HEK293 (cell line): ENCODE data around the gene CDC42EP5.

Experiments
- GLIS2 ChIP-seq: fragments of 450-650 bp; formaldehyde crosslinking; IDR thresholded peaks from 2 replicates; pipeline ENCODE4 v1.5.1; 2016; ENCODE audit warnings: missing biosample characterization, missing genetic modification characterization
- IKZF3 ChIP-seq: fragments of 450-650 bp; IDR thresholded peaks from 2 replicates; pipeline ENCODE4 v1.5.0; 2018; ENCODE audit warnings: missing biosample characterization, mild to moderate bottlenecking, missing genetic modification characterization, moderate library complexity
- KLF16 ChIP-seq: fragments of 450-650 bp; formaldehyde crosslinking; IDR thresholded peaks from 2 replicates; pipeline ENCODE4 v1.5.1; 2017; ENCODE audit warnings: missing biosample characterization, missing genetic modification characterization
- KLF17 ChIP-seq: fragments of 450-650 bp; formaldehyde crosslinking; IDR thresholded peaks from 2 replicates; pipeline ENCODE4 v1.5.1; 2016; ENCODE audit warnings: missing biosample characterization, missing genetic modification characterization
- KLF9 ChIP-seq: fragments of 450-650 bp; formaldehyde crosslinking; IDR thresholded peaks from 2 replicates; pipeline ENCODE4 v1.5.1; 2016; ENCODE audit warnings: missing biosample characterization, missing genetic modification characterization, low read depth
- ZBTB17 ChIP-seq: fragments of 450-650 bp; formaldehyde crosslinking; IDR thresholded peaks from 2 replicates; pipeline ENCODE4 v1.5.1; 2016; ENCODE audit warnings: missing biosample characterization, missing genetic modification characterization
- ZEB2 ChIP-seq: fragments of 450-650 bp; formaldehyde crosslinking; IDR thresholded peaks from 2 replicates; pipeline ENCODE4 v1.5.1; 2016; ENCODE audit warnings: missing biosample characterization, missing genetic modification characterization
- ZFHX2 ChIP-seq: fragments of 450-650 bp; formaldehyde crosslinking; conservative IDR thresholded peaks from 2 replicates; pipeline ENCODE4 v1.5.1; 2016; ENCODE audit warnings: missing biosample characterization, missing genetic modification characterization
- ZIC2 ChIP-seq: fragments of 450-650 bp; formaldehyde crosslinking; IDR thresholded peaks from 2 replicates; pipeline ENCODE4 v1.5.1; 2016; ENCODE audit warnings: missing biosample characterization, missing genetic modification characterization
- ZNF202 ChIP-seq: fragments of 450-650 bp; formaldehyde crosslinking; IDR thresholded peaks from 2 replicates; pipeline ENCODE4 v1.5.1; 2016; ENCODE audit warnings: missing biosample characterization, missing genetic modification characterization, borderline replicate concordance
- ZNF280C ChIP-seq: fragments of 450-650 bp; formaldehyde crosslinking; IDR thresholded peaks from 2 replicates; pipeline ENCODE4 v1.5.1; 2016; ENCODE audit warnings: missing biosample characterization, missing genetic modification characterization
- ZNF324 ChIP-seq: fragments of 450-650 bp; formaldehyde crosslinking; IDR thresholded peaks from 2 replicates; pipeline ENCODE4 v1.5.1; 2016; ENCODE audit warnings: missing biosample characterization, missing genetic modification characterization
- ZNF37A ChIP-seq: fragments of 450-650 bp; IDR thresholded peaks from 2 replicates; pipeline ENCODE4 v1.5.1; 2018; ENCODE audit warnings: missing biosample characterization, missing genetic modification characterization
- ZNF426 ChIP-seq: fragments of 450-650 bp; formaldehyde crosslinking; IDR thresholded peaks from 2 replicates; pipeline ENCODE4 v1.5.1; 2017; ENCODE audit warnings: missing biosample characterization, missing genetic modification characterization, mild to moderate bottlenecking, inconsistent platforms, moderate library complexity
- ZNF433 ChIP-seq: fragments of 450-650 bp; formaldehyde crosslinking; IDR thresholded peaks from 2 replicates; pipeline ENCODE4 v1.5.1; 2016; ENCODE audit warnings: missing biosample characterization, missing genetic modification characterization, low read depth
- ZNF518A ChIP-seq: fragments of 450-650 bp; formaldehyde crosslinking; conservative IDR thresholded peaks from 2 replicates; pipeline ENCODE4 v1.5.1; 2016; ENCODE audit warnings: low read depth, missing biosample characterization, missing genetic modification characterization
- ZNF629 ChIP-seq: fragments of 450-650 bp; formaldehyde crosslinking; IDR thresholded peaks from 2 replicates; pipeline ENCODE4 v1.5.1; 2017; ENCODE audit warnings: missing biosample characterization, missing genetic modification characterization
- ZNF664 ChIP-seq: fragments of 450-650 bp; formaldehyde crosslinking; IDR thresholded peaks from 2 replicates; pipeline ENCODE4 v1.5.1; 2016; ENCODE audit warnings: missing biosample characterization, missing genetic modification characterization
- ZNF670 ChIP-seq: fragments of 450-650 bp; formaldehyde crosslinking; IDR thresholded peaks from 2 replicates; pipeline ENCODE4 v1.5.1; 2016; ENCODE audit warnings: missing biosample characterization, missing genetic modification characterization, low read depth
- ZNF707 ChIP-seq: fragments of 450-650 bp; formaldehyde crosslinking; IDR thresholded peaks from 2 replicates; pipeline ENCODE4 v1.5.1; 2016; ENCODE audit warnings: missing biosample characterization, missing genetic modification characterization
- ZNF837 ChIP-seq: fragments of 450-650 bp; formaldehyde crosslinking; IDR thresholded peaks from 2 replicates; pipeline ENCODE4 v1.5.1; 2016; ENCODE audit warnings: missing biosample characterization, missing genetic modification characterization
- ZXDB ChIP-seq: fragments of 450-650 bp; formaldehyde crosslinking; IDR thresholded peaks from 2 replicates; pipeline ENCODE4 v1.5.1; 2016; ENCODE audit warnings: missing biosample characterization, missing genetic modification characterization
- TF ChIP-seq, protein P1 (sequence below): fragments of 450-650 bp; formaldehyde crosslinking; IDR thresholded peaks from 2 replicates; pipeline ENCODE4 v1.5.1; 2016; ENCODE audit warnings: missing biosample characterization, missing genetic modification characterization
- TF ChIP-seq, protein P2 (sequence below): fragments of 450-650 bp; formaldehyde crosslinking; IDR thresholded peaks from 2 replicates; pipeline ENCODE4 v1.5.1; 2017; ENCODE audit warnings: missing biosample characterization, missing genetic modification characterization

CDC42EP5 gene

GRCh38 chr19:54463531-54464043 lies 9.5 kb downstream of the CDC42EP5 start, which contains the start of gene LENG9 (continued):
- TF ChIP-seq, protein P1, sequence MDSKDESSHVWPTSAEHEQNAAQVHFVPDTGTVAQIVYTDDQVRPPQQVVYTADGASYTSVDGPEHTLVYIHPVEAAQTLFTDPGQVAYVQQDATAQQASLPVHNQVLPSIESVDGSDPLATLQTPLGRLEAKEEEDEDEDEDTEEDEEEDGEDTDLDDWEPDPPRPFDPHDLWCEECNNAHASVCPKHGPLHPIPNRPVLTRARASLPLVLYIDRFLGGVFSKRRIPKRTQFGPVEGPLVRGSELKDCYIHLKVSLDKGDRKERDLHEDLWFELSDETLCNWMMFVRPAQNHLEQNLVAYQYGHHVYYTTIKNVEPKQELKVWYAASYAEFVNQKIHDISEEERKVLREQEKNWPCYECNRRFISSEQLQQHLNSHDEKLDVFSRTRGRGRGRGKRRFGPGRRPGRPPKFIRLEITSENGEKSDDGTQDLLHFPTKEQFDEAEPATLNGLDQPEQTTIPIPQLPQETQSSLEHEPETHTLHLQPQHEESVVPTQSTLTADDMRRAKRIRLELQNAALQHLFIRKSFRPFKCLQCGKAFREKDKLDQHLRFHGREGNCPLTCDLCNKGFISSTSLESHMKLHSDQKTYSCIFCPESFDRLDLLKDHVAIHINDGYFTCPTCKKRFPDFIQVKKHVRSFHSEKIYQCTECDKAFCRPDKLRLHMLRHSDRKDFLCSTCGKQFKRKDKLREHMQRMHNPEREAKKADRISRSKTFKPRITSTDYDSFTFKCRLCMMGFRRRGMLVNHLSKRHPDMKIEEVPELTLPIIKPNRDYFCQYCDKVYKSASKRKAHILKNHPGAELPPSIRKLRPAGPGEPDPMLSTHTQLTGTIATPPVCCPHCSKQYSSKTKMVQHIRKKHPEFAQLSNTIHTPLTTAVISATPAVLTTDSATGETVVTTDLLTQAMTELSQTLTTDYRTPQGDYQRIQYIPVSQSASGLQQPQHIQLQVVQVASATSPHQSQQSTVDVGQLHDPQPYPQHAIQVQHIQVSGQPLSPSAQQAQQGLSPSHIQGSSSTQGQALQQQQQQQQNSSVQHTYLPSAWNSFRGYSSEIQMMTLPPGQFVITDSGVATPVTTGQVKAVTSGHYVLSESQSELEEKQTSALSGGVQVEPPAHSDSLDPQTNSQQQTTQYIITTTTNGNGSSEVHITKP (tag by site-specific recombination) = 0 out of 2 replicates have a peak, but pooled peaks have one; percentile 12
- TF ChIP-seq ZNF324 = 0 out of 2 replicates have a peak, but pooled peaks have one; percentile 52
- TF ChIP-seq ZNF202 (tag by site-specific recombination) = no peak
- no peak for TF ChIP-seq ZNF280C (tag by site-specific recombination)
- TF ChIP-seq IKZF3 (tag by site-specific recombination) = 0 out of 2 replicates have a peak, but pooled peaks have one; percentile 12
- TF ChIP-seq ZIC2 (tag by site-specific recombination) = peak; percentile 72
- TF ChIP-seq KLF9 (tag by site-specific recombination) = peak; percentile 92; the same call in 1 of the 2 replicates
- 0 out of 2 replicates have a peak, but pooled peaks have one; percentile 41 for TF ChIP-seq ZNF837 (tag by site-specific recombination)
- peak; percentile 93 for TF ChIP-seq KLF16
- TF ChIP-seq ZNF629 (tag by site-specific recombination) = peak; percentile 41; the same call in 1 of the 2 replicates
- no peak for TF ChIP-seq ZNF670
- 0 out of 2 replicates have a peak, but pooled peaks have one; percentile 15 for TF ChIP-seq ZXDB
- no peak for TF ChIP-seq ZNF37A (tag by site-specific recombination)
- TF ChIP-seq ZFHX2 = no peak
- TF ChIP-seq, protein P2, sequence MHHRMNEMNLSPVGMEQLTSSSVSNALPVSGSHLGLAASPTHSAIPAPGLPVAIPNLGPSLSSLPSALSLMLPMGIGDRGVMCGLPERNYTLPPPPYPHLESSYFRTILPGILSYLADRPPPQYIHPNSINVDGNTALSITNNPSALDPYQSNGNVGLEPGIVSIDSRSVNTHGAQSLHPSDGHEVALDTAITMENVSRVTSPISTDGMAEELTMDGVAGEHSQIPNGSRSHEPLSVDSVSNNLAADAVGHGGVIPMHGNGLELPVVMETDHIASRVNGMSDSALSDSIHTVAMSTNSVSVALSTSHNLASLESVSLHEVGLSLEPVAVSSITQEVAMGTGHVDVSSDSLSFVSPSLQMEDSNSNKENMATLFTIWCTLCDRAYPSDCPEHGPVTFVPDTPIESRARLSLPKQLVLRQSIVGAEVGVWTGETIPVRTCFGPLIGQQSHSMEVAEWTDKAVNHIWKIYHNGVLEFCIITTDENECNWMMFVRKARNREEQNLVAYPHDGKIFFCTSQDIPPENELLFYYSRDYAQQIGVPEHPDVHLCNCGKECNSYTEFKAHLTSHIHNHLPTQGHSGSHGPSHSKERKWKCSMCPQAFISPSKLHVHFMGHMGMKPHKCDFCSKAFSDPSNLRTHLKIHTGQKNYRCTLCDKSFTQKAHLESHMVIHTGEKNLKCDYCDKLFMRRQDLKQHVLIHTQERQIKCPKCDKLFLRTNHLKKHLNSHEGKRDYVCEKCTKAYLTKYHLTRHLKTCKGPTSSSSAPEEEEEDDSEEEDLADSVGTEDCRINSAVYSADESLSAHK (tag by site-specific recombination) = 0 out of 2 replicates have a peak, but pooled peaks have one; percentile 17
- peak; percentile 53; the same call in 1 of the 2 replicates for TF ChIP-seq GLIS2
- TF ChIP-seq ZBTB17 = peak; percentile 80
- no peak for TF ChIP-seq KLF17 (tag by site-specific recombination)
- TF ChIP-seq ZNF518A (tag by site-specific recombination) = no peak
- TF ChIP-seq ZNF433 (tag by site-specific recombination) = no peak
- TF ChIP-seq ZEB2 (tag by site-specific recombination) = peak; percentile 37; the same call in 1 of the 2 replicates
- no peak for TF ChIP-seq ZNF707 (tag by site-specific recombination)
- TF ChIP-seq ZNF664 = no peak
- TF ChIP-seq ZNF426 (tag by site-specific recombination) = no peak
